Smooth muscle cell (in vitro differentiated cells): Measurements from ENCODE around the gene MMP11. TPM values are rescaled to one million over a fixed set of nuclear protein-coding genes. Genes with fewer than 3 reads are reported as not detected.

Source experiments
- DNase-seq: peaks from one replicate; lab custom pipeline; 2025; ENCODE audit not compliant: unreplicated experiment; lab: John Stamatoyannopoulos, UW
- H2AFZ ChIP-seq: fragments of 200-600 bp; sonication (generic); 2 replicates; pipeline ENCODE4 v1.6.0; 2016; ENCODE audit warnings: antibody characterized with exemption, low read depth, mild to moderate bottlenecking
- H3F3A ChIP-seq: fragments of 200-600 bp; sonication (generic); 2 replicates; pipeline ENCODE4 v1.6.0; 2017; ENCODE audit warnings: antibody characterized with exemption, low read depth
- H3K27ac ChIP-seq: fragments of 200-600 bp; sonication (generic); 2 replicates; pipeline ENCODE4 v1.5.1; 2016; ENCODE audit warnings: low read depth, mild to moderate bottlenecking
- H3K27me3 ChIP-seq: fragments of 200-600 bp; sonication (generic); 2 replicates; pipeline ENCODE4 v1.6.1; 2016; ENCODE audit warnings: low read depth, mild to moderate bottlenecking
- H3K36me3 ChIP-seq: fragments of 200-600 bp; sonication (generic); 2 replicates; pipeline ENCODE4 v1.5.1; 2016; ENCODE audit warnings: low read depth
- H3K4me1 ChIP-seq: fragments of 200-600 bp; sonication (generic); 2 replicates; pipeline ENCODE4 v1.5.1; 2016; ENCODE audit warnings: low read depth
- H3K4me2 ChIP-seq: fragments of 200-600 bp; sonication (generic); 2 replicates; pipeline ENCODE4 v1.6.0; 2016; ENCODE audit warnings: mild to moderate bottlenecking
- H3K4me3 ChIP-seq: fragments of 200-600 bp; sonication (generic); 2 replicates; pipeline ENCODE4 v1.5.1; 2016; ENCODE audit warnings: mild to moderate bottlenecking
- H3K79me2 ChIP-seq: fragments of 200-600 bp; sonication (generic); 2 replicates; pipeline ENCODE4 v1.6.0; 2016; ENCODE audit warnings: low read depth, mild to moderate bottlenecking
- H3K9ac ChIP-seq: fragments of 200-600 bp; sonication (generic); 2 replicates; pipeline ENCODE4 v1.6.0; 2016; ENCODE audit warnings: low read depth
- H3K9me3 ChIP-seq: fragments of 200-600 bp; sonication (generic); replicated peaks from 2 replicates; pipeline ENCODE4 v1.5.1; 2016; ENCODE audit warnings: low read depth
- H4K20me1 ChIP-seq: fragments of 200-600 bp; sonication (generic); 2 replicates; pipeline ENCODE4 v1.6.0; 2016; ENCODE audit warnings: low read depth
- WGBS: methylation state at CpG from one replicate; pipeline ENCODE4 v1.1.7; 2016; ENCODE audit warnings: low lambda C conversion rate; 5-methylcytosine and 5-hydroxymethylcytosine counted together
- polyA plus RNA-seq: library from polyadenylated mRNA; unstranded; fragments of >200 nt; fragmentation: Nextera tagmentation; extraction: Ambion mirVana; gene quantifications from 2 replicates; pipeline ENCODE4 v1.2.1, GENCODE V29; 2016
- total RNA-seq: library from RNA; depleted of rRNA; stranded (reverse); fragments of >200 nt; gene quantifications from 2 replicates; pipeline ENCODE4 v1.2.3, GENCODE V29; 2014
- TF ChIP-seq, protein P1 (sequence below): fragments of 200-600 bp; sonication (generic); IDR thresholded peaks from 2 replicates; pipeline ENCODE4 v1.5.1; 2017; ENCODE audit warnings: borderline replicate concordance, mild to moderate bottlenecking, antibody characterized with exemption; ENCODE audit not compliant: insufficient read depth, poor library complexity, severe bottlenecking

Gene MMP11
- total and polyA plus RNA-seq, 2 experiments from 2014 or later, result 10.9 to 30.6 TPM

DNA sequence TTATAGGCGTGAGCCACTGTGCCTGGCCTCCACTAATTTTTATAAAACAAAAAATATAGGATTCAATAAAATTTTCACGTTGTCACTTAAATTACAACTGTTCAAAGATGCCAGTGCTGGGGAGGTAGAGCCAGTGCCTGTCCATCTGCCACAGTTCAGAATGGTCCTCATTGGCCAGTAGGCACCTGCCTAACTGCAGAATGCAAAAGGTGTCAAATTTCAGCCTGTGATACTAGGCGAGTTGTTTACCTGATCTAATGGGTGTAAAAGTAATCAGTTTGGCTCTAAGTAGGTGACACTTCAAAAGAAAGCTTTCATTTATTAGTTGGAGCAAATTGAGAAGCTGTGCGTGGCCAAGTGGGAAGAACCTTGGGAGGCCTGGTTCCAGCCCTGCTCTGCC is 16.5 kb downstream of the MMP11 start:
- WGBS, result 81% methylated on average over 4 of the region's 4 CpGs
- no peak overlapping the region for H2AFZ ChIP-seq
- H3K27me3 ChIP-seq, result no peaks in the 10 kb centered on the region
- H3K79me2 ChIP-seq, result peaks cover 55% of the 10 kb centered on the region
- no peak overlapping the region for H3K4me3 ChIP-seq
- no peak overlapping the region for H3K4me2 ChIP-seq
- H3K27ac ChIP-seq, result no peak overlapping the region
- H3K9me3 ChIP-seq, result no peaks in the 10 kb centered on the region
- no peaks in the 10 kb centered on the region for H3F3A ChIP-seq
- H3K9ac ChIP-seq, result no peak overlapping the region
- peaks cover 13% of the 10 kb centered on the region for H3K4me1 ChIP-seq
- H3K36me3 ChIP-seq, result no peaks in the 10 kb centered on the region
- peaks cover 69% of the 10 kb centered on the region for H4K20me1 ChIP-seq
- TF ChIP-seq, protein P1, sequence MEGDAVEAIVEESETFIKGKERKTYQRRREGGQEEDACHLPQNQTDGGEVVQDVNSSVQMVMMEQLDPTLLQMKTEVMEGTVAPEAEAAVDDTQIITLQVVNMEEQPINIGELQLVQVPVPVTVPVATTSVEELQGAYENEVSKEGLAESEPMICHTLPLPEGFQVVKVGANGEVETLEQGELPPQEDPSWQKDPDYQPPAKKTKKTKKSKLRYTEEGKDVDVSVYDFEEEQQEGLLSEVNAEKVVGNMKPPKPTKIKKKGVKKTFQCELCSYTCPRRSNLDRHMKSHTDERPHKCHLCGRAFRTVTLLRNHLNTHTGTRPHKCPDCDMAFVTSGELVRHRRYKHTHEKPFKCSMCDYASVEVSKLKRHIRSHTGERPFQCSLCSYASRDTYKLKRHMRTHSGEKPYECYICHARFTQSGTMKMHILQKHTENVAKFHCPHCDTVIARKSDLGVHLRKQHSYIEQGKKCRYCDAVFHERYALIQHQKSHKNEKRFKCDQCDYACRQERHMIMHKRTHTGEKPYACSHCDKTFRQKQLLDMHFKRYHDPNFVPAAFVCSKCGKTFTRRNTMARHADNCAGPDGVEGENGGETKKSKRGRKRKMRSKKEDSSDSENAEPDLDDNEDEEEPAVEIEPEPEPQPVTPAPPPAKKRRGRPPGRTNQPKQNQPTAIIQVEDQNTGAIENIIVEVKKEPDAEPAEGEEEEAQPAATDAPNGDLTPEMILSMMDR, result no peak
- DNase-seq, result no peak

- H3K79me2 ChIP-seq, result peaks cover 55% of the 10 kb centered on the region
- no peaks in the 10 kb centered on the region for H3K9me3 ChIP-seq
- H3K4me2 ChIP-seq, result no peak overlapping the region
- H4K20me1 ChIP-seq, result peaks cover 74% of the 10 kb centered on the region
- DNase-seq, result no peak
- H2AFZ ChIP-seq, result no peak overlapping the region
- WGBS, result 91% methylated on average over 4 of the region's 4 CpGs
- no peaks in the 10 kb centered on the region for H3K27me3 ChIP-seq
- TF ChIP-seq, protein P1, result no peak
- H3K27ac ChIP-seq, result no peak overlapping the region
- H3F3A ChIP-seq, result no peaks in the 10 kb centered on the region
- H3K4me1 ChIP-seq, result peaks cover 13% of the 10 kb centered on the region
- H3K4me3 ChIP-seq, result no peak overlapping the region
- H3K36me3 ChIP-seq, result no peaks in the 10 kb centered on the region
- H3K9ac ChIP-seq, result no peak overlapping the region
Measured at GRCh38 chr22:23789638-23790037, 17.0 kb downstream of the MMP11 start.

- Histone ChIP-seq H3K4me2 (peak overlapping the region; percentile 46), H3K27ac (no peak overlapping the region), H3K27me3 (no peaks in the 10 kb centered on the region), H3K9me3 (no peaks in the 10 kb centered on the region), H3K4me1 (peaks cover 13% of the 10 kb centered on the region), H3K9ac (no peak overlapping the region), H4K20me1 (peaks cover 87% of the 10 kb centered on the region), H3K36me3 (peaks cover 3% of the 10 kb centered on the region), H2AFZ (no peak overlapping the region), H3K79me2 (peaks cover 55% of the 10 kb centered on the region), H3F3A (no peaks in the 10 kb centered on the region), H3K4me3 (no peak overlapping the region)
- 29% methylated on average over 11 of the region's 11 CpGs for WGBS
- no peak for DNase-seq
- TF ChIP-seq, protein P1, result no peak
Measured at GRCh38 chr22:23790819-23791737, 18.4 kb downstream of the MMP11 start.
